ENCODE results near the gene GAS2L1.

The GAS2L1 gene

DNA sequence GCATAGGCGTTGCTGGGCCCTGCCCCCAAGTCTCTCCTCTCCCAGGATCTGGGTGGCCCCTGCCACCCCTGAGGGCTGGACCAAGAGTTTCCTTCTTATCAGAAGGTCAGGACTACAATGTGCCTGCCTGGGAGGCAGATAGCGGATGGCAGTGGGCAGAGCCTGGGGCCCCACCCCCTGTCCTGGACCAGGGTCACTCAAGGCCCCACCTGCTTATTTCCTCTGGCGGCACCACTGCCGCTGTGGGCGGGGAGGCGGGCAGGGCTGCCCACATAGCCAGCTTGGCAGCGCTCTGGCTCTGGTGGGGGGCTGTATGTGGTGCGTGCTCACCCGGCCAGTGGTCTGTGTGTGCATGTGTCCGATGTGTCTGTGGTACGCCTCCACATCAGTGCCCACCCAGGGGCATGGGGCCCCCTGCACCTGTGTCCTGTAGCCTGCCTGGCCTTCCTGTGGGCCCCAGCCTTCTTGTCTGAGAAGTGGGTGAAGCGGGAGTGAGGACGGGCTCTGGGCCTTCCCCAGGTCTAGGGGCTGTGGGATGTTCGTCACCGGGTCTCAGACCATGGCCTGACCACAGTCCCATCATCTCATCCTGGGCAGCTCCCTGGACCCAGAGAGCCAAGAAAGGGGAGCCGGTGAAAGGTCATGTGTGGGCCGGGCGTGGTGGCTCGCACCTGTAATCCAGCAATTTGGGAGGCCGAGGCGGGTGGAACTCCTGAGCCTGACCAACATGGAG, 3.0 kb downstream of the GAS2L1 start:
- no peak for TF ChIP-seq FOXP2 (optimal IDR thresholded peaks at IDR 0.05; ENCODE audit: borderline replicate concordance, extremely low read depth, extremely low read length, insufficient read depth)
- no peak for TF ChIP-seq POLR2AphosphoS5 (IDR thresholded peaks at IDR 0.05; ENCODE audit: low read depth, low read length)
- no peak for TF ChIP-seq SIN3A (IDR thresholded peaks at IDR 0.05; ENCODE audit: borderline replicate concordance, insufficient read depth, low read length)
- TF ChIP-seq, protein P1, sequence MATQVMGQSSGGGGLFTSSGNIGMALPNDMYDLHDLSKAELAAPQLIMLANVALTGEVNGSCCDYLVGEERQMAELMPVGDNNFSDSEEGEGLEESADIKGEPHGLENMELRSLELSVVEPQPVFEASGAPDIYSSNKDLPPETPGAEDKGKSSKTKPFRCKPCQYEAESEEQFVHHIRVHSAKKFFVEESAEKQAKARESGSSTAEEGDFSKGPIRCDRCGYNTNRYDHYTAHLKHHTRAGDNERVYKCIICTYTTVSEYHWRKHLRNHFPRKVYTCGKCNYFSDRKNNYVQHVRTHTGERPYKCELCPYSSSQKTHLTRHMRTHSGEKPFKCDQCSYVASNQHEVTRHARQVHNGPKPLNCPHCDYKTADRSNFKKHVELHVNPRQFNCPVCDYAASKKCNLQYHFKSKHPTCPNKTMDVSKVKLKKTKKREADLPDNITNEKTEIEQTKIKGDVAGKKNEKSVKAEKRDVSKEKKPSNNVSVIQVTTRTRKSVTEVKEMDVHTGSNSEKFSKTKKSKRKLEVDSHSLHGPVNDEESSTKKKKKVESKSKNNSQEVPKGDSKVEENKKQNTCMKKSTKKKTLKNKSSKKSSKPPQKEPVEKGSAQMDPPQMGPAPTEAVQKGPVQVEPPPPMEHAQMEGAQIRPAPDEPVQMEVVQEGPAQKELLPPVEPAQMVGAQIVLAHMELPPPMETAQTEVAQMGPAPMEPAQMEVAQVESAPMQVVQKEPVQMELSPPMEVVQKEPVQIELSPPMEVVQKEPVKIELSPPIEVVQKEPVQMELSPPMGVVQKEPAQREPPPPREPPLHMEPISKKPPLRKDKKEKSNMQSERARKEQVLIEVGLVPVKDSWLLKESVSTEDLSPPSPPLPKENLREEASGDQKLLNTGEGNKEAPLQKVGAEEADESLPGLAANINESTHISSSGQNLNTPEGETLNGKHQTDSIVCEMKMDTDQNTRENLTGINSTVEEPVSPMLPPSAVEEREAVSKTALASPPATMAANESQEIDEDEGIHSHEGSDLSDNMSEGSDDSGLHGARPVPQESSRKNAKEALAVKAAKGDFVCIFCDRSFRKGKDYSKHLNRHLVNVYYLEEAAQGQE (IDR thresholded peaks at IDR 0.05; ENCODE audit: insufficient read depth in 1 of 2, low read depth in 2 of 2, low read length in 2 of 2) = no peak
- no peak for TF ChIP-seq TAF1 (IDR thresholded peaks at IDR 0.05; ENCODE audit: borderline replicate concordance, insufficient read depth, low read length)

DNA sequence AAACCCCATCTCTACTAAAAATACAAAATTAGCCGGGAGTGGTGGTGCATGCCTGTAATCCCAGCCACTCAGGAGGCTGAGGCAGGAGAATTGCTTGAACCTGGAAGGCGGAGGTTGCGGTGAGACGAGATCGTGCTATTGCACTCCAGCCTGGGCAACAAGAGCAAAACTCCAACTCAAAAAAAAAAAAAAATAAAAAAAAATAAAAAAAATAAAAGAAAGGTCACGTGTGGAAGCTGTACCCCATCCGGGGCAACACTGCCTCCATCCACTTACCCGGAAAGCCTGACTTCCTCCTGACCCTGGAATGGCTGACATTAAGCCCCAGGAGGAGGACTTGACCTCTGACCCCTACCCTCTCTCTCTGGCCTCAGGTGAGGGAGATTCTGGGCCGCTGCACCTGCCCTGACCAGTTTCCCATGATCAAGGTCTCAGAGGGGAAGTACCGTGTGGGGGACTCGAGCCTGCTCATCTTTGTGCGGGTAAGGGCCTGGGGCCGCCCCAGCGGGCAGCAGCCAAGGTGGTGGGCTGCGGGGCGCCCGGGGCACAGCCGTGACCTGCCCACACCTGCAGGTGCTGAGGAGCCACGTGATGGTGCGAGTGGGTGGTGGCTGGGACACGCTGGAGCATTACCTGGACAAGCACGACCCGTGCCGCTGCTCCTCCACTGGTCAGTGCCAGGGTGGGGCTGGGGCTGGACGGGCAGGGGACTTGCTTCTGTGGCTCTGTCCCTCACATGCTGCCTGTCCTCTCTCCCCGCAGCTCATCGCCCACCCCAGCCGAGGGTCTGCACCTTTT, 3.8 kb downstream of the GAS2L1 start:
- no peak for TF ChIP-seq FOXP2 (optimal IDR thresholded peaks at IDR 0.05; ENCODE audit: borderline replicate concordance, extremely low read depth, extremely low read length, insufficient read depth)
- TF ChIP-seq SIN3A (IDR thresholded peaks at IDR 0.05; ENCODE audit: borderline replicate concordance, insufficient read depth, low read length) = no peak
- no peak for TF ChIP-seq TAF1 (IDR thresholded peaks at IDR 0.05; ENCODE audit: borderline replicate concordance, insufficient read depth, low read length)
- TF ChIP-seq, protein P1 (IDR thresholded peaks at IDR 0.05; ENCODE audit: insufficient read depth in 1 of 2, low read depth in 2 of 2, low read length in 2 of 2) = no peak
- TF ChIP-seq POLR2AphosphoS5 (IDR thresholded peaks at IDR 0.05; ENCODE audit: low read depth, low read length) = no peak

DNA sequence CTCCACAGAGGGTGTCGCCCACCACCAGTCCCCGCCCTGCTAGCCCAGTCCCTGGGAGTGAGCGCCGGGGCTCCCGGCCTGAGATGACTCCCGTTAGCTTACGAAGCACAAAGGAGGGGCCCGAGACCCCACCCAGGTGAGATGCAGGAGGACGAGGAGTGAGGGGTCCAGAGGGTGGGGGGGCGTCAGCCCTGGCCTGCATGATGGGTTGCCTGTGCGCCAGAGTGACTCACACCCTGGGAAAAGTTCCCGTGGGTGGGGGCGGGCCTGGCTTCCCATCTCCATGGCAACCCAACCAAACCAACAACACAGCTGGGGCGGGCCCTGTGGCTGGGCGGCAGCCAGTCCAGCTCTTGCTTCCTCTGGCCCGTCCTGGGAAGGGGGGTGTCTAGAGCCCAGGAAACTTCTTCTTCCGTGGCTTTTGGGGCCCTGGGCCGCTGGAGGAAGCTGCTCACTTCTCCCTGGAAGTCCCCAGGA, 4.5 kb downstream of the GAS2L1 start:
- TF ChIP-seq TAF1 (IDR thresholded peaks at IDR 0.05; ENCODE audit: borderline replicate concordance, insufficient read depth, low read length) = no peak
- TF ChIP-seq FOXP2 (optimal IDR thresholded peaks at IDR 0.05; ENCODE audit: borderline replicate concordance, extremely low read depth, extremely low read length, insufficient read depth) = peak; percentile 93
- peak; percentile 96; the same call in 1 of the 2 replicates for TF ChIP-seq SIN3A (IDR thresholded peaks at IDR 0.05; ENCODE audit: borderline replicate concordance, insufficient read depth, low read length)

DNA sequence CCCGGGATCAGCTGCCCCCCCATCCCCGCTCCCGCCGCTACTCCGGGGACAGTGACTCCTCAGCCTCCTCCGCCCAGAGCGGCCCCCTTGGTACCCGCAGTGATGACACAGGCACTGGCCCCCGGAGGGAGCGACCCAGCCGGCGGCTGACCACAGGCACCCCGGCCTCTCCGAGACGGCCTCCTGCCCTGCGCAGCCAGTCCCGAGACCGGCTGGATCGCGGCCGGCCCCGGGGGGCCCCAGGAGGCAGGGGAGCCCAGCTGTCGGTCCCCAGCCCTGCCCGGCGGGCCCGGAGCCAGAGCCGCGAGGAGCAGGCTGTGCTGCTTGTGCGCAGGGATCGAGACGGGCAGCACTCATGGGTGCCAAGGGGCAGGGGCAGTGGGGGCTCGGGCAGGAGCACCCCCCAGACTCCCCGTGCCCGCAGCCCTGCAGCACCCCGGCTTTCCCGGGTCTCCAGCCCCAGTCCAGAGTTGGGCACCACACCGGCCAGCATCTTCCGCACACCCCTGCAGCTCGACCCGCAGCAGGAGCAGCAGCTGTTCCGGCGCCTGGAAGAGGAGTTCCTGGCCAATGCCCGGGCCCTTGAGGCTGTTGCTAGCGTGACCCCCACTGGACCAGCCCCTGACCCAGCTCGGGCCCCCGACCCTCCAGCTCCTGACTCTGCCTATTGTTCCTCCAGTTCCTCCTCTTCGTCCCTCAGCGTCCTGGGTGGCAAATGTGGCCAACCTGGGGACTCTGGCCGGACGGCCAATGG, 5.2 kb downstream of the GAS2L1 start:
- no peak for TF ChIP-seq TAF1 (IDR thresholded peaks at IDR 0.05; ENCODE audit: borderline replicate concordance, insufficient read depth, low read length)

DNA sequence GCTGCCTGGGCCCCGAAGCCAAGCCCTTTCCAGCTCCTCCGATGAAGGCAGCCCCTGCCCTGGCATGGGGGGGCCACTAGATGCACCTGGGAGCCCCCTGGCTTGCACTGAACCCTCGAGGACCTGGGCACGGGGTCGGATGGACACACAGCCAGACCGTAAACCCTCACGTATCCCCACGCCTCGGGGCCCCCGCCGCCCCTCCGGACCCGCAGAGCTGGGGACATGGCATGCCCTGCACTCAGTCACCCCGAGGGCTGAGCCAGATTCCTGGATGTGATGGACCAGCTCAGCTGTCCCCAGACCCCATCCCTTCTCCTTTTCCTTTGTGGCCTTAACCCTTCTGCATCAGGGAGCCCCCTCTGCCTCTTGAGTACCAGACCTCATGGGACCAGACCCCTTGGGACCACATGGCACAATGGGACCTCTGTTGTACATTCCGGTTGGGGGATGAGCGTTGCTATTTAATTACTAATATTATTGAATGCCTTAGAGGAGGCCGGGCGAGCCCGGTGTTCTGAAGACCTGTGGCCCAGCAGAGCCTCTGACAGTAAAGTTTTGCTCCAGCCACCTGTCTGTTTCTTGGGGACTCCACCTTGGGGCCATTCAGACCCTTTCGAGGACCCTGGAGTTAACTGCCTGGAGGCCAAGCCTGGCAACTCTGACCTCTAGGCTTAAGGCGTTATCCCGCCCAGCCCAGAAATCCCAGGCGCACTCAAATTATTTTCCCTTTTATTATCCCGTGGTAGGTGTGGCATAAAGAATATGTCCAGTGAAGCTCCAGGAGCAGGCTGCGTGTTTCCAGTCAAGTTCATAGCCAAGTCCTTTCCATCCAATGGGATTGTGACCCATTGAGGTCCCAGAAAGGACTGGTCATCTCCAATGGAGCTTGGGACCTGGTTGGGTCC, 6.0 kb downstream of the GAS2L1 start:
- TF ChIP-seq POLR2AphosphoS5 (IDR thresholded peaks at IDR 0.05; ENCODE audit: low read depth, low read length) (no peak), TAF1 (IDR thresholded peaks at IDR 0.05; ENCODE audit: borderline replicate concordance, insufficient read depth, low read length) (no peak), SIN3A (IDR thresholded peaks at IDR 0.05; ENCODE audit: borderline replicate concordance, insufficient read depth, low read length) (no peak), FOXP2 (optimal IDR thresholded peaks at IDR 0.05; ENCODE audit: borderline replicate concordance, extremely low read depth, extremely low read length, insufficient read depth) (no peak)
- TF ChIP-seq, protein P1 (IDR thresholded peaks at IDR 0.05; ENCODE audit: insufficient read depth in 1 of 2, low read depth in 2 of 2, low read length in 2 of 2) = no peak
